NB4 (cell line): ENCODE data around the gene FGF10.

Source experiments
- CTCF ChIP-seq: IDR thresholded peaks from one replicate; pipeline ENCODE4 v1.5.1; 2012; ENCODE audit warnings: low read depth, low read length
- POLR2A ChIP-seq: IDR thresholded peaks from 2 replicates; pipeline ENCODE4 v1.6.1; 2011; ENCODE audit warnings: mild to moderate bottlenecking; ENCODE audit not compliant: insufficient read length; ENCODE audit errors: extremely low read depth

- TF ChIP-seq CTCF = no peak
- no peak for TF ChIP-seq POLR2A
Measured at GRCh38 chr5:44426944-44427343, 37.7 kb upstream of the FGF10 start.
